ENCODE measurements around the gene ATP1A4.

Gene ATP1A4

GRCh38 chr1:160144921-160145320 is 6.5 kb upstream of the ATP1A4 start:
- no peak for TF ChIP-seq POLR2A (IDR thresholded peaks at IDR 0.05; ENCODE audit: low read depth, low read length)
- DNase-seq (ENCODE audit: insufficient read length, low spot score) (no peak), FAIRE-seq (no peak)

- FAIRE-seq: no peak
- no peak for DNase-seq (ENCODE audit: insufficient read length, low spot score)
- TF ChIP-seq POLR2A (IDR thresholded peaks at IDR 0.05; ENCODE audit: low read depth, low read length): no peak
These were observed 5.3 kb upstream of the ATP1A4 start for GRCh38 chr1:160146107-160146506.

- FAIRE-seq (no peak), DNase-seq (ENCODE audit: insufficient read length, low spot score) (no peak)
- TF ChIP-seq POLR2A (IDR thresholded peaks at IDR 0.05; ENCODE audit: low read depth, low read length): no peak
These were observed 3.3 kb upstream of the ATP1A4 start for GRCh38 chr1:160148121-160148520.

- no peak for DNase-seq (ENCODE audit: insufficient read length, low spot score)
- no peak for FAIRE-seq
- TF ChIP-seq POLR2A (IDR thresholded peaks at IDR 0.05; ENCODE audit: low read depth, low read length): no peak
These were observed 2.2 kb upstream of the ATP1A4 start for GRCh38 chr1:160149233-160149632.

DNA sequence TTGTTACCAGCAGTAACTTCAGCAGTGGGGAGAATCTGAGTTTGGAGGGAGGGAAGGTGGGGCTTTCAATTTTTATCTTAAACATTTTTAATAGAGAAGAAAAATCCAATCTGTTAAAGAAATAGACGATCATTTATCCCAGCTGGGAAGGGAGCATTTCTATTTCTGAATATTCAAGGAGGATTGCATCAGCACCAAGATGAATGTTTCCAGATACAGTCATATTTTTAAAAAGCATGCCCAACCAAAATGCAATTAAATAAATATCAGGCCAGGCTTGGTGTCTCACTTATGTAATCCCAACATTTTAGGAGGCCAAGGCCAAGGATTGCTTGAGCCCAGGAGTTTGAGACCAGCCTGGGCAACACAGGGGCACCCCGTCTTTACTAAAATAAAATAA is 1.7 kb upstream of the ATP1A4 start:
- DNase-seq (ENCODE audit: insufficient read length, low spot score): no peak
- TF ChIP-seq POLR2A (IDR thresholded peaks at IDR 0.05; ENCODE audit: low read depth, low read length): no peak
- no peak for FAIRE-seq

DNA sequence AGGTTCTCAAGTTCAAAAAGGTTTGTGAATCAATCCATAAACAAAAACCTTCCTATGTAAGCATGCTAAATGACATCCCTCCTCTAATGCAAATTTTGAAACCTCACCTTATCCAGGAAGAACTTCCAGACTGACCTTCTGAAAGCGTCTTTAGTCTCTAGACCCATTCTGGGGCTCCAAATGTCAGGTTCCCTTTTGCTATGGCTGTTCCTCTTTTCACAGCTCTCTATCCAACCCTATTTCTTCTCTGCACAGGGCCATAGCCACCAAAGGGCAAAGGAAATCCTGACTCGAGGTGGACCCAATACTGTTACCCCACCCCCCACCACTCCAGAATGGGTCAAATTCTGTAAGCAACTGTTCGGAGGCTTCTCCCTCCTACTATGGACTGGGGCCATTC is 3.4 kb downstream of the ATP1A4 start:
- no peak for TF ChIP-seq POLR2A (IDR thresholded peaks at IDR 0.05; ENCODE audit: low read depth, low read length)
- DNase-seq (ENCODE audit: insufficient read length, low spot score) (no peak), FAIRE-seq (no peak)

GRCh38 chr1:160156361-160156760 is 5.0 kb downstream of the ATP1A4 start:
- FAIRE-seq (no peak), DNase-seq (ENCODE audit: insufficient read length, low spot score) (no peak)
- TF ChIP-seq POLR2A (IDR thresholded peaks at IDR 0.05; ENCODE audit: low read depth, low read length): no peak

DNA sequence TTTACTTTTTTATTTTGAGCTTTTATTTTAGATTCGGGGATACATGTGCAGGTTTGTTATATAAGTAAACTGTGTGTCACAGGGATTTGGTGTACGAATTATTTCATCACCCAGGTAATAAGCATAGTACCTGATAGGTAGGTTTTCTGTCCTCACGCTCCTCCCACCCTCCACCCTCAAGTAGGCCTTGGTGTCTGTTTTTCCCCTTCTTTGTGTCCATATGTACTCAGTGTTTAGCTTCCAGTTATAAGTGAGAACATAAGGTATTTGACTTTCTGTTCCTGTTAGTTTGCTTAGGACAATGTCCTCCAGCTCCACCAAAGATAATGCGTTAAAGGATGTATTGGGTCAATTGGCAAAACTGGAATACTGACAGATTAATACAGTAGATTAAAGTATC is 5.8 kb downstream of the ATP1A4 start:
- no peak for TF ChIP-seq POLR2A (IDR thresholded peaks at IDR 0.05; ENCODE audit: low read depth, low read length)
- DNase-seq (ENCODE audit: insufficient read length, low spot score) (no peak), FAIRE-seq (no peak)

DNA sequence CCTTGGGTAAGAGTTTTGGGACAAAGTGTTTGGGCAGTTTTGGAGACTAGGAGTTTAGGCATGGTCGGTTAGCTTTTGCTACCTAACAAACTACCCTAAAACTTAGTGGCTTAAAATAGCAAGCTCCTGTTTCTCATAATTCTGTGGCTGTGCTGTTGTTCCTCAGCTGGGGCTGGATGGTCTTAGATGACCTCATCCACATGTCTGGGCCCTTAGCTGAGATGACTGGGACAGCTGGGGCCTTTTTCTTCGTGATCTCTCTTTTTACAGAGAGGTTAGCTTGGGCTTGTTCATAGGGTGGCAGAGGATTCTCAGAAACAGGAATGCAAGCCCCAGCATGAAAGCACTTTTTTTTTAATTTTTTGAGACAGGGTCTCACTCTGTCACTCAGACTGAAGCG is 6.6 kb downstream of the ATP1A4 start:
- TF ChIP-seq POLR2A (IDR thresholded peaks at IDR 0.05; ENCODE audit: low read depth, low read length): no peak
- DNase-seq (ENCODE audit: insufficient read length, low spot score): no peak
- no peak for FAIRE-seq

- DNase-seq (ENCODE audit: insufficient read length, low spot score): no peak
- TF ChIP-seq POLR2A (IDR thresholded peaks at IDR 0.05; ENCODE audit: low read depth, low read length): no peak
- FAIRE-seq: no peak
These were observed 7.1 kb downstream of the ATP1A4 start for GRCh38 chr1:160158534-160158933.

DNA sequence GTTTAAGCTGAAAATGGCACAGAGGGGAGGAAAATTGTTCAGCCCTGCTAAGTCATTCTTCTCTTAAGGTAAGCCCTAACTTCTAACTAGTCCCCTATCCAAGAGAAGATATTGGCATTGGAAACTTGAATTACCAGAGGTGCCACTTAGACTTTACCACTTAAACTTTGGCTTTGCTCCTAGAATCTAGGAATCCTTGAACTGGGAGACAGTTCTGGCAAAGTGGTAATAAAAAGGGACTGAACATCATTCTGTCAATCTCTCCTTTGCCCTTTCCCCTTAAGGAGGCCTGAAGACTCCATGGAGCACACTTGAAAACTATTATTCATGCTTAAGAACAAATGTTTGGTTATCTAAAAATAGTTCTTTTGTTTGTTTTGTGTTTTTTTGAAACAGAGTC is 8.4 kb downstream of the ATP1A4 start:
- DNase-seq (ENCODE audit: insufficient read length, low spot score) (no peak), FAIRE-seq (no peak)
- no peak for TF ChIP-seq POLR2A (IDR thresholded peaks at IDR 0.05; ENCODE audit: low read depth, low read length)

- no peak for FAIRE-seq
- no peak for TF ChIP-seq POLR2A (IDR thresholded peaks at IDR 0.05; ENCODE audit: low read depth, low read length)
- peak; percentile 29 for DNase-seq (ENCODE audit: insufficient read length, low spot score)
These were observed 10.7 kb downstream of the ATP1A4 start for GRCh38 chr1:160161965-160162705.

DNA sequence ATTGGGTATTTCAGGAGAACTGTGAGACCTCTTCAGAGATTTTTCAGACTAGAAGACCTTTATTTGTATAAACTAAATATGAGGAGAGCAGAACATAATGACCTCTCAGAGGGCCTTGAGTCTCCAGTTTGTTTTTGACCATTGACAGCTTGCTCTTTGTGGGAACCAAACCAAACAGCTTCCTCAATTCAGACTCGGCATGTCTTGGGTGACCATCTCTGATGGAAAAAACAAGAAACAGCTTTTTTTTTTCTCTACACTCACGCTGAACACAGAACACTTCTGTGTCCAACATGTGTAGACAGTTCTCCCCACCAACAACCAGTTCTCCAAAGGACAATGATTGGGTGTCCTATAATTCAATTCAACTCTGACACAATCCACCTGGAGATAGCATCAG is 11.5 kb downstream of the ATP1A4 start:
- no peak for TF ChIP-seq POLR2A (IDR thresholded peaks at IDR 0.05; ENCODE audit: low read depth, low read length)
- DNase-seq (ENCODE audit: insufficient read length, low spot score): no peak
- no peak for FAIRE-seq

GRCh38 chr1:160163615-160164014 is 12.2 kb downstream of the ATP1A4 start:
- DNase-seq (ENCODE audit: insufficient read length, low spot score): no peak
- no peak for FAIRE-seq
- no peak for TF ChIP-seq POLR2A (IDR thresholded peaks at IDR 0.05; ENCODE audit: low read depth, low read length)

- no peak for TF ChIP-seq POLR2A (IDR thresholded peaks at IDR 0.05; ENCODE audit: low read depth, low read length)
- FAIRE-seq (no peak), DNase-seq (ENCODE audit: insufficient read length, low spot score) (no peak)
These were observed 12.7 kb downstream of the ATP1A4 start for GRCh38 chr1:160164121-160164520.
